Retinal pigment epithelial cell (primary cell): Measurements from ENCODE around the gene EXT2.

Experiments used
- DNase-seq: peaks from one replicate; pipeline ENCODE4 v3.0.0-alpha.2; 2010; ENCODE audit warnings: low read depth
- H3K4me3 ChIP-seq: 2 replicates; pipeline ENCODE4 v1.5.1; 2011; ENCODE audit warnings: mild to moderate bottlenecking, low read length, control low read depth, moderate library complexity
- TF ChIP-seq, protein P1 (sequence below): conservative IDR thresholded peaks from 2 replicates; pipeline ENCODE4 v1.5.1; 2011; ENCODE audit warnings: low read depth, low read length, control low read depth, inconsistent platforms

Gene EXT2

DNA sequence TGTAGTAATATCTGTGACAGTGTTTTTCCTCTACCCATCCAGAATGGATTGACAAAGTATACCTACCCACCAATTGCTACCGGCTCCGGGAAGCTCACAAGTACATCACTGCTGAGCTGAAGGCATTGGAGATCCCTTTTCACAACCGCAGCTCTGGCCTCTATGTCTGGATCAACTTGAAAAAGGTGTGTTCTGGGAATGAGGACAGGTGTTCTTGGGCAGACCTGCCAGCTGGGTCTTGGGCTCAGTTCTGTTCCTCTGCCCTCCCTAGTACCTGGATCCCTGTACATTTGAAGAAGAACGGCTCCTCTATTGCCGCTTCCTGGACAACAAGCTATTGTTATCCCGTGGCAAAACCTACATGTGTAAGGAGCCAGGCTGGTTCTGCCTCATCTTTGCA is 37.2 kb upstream of the EXT2 start:
- no peak for DNase-seq
- H3K4me3 ChIP-seq: no peak overlapping the region

DNA sequence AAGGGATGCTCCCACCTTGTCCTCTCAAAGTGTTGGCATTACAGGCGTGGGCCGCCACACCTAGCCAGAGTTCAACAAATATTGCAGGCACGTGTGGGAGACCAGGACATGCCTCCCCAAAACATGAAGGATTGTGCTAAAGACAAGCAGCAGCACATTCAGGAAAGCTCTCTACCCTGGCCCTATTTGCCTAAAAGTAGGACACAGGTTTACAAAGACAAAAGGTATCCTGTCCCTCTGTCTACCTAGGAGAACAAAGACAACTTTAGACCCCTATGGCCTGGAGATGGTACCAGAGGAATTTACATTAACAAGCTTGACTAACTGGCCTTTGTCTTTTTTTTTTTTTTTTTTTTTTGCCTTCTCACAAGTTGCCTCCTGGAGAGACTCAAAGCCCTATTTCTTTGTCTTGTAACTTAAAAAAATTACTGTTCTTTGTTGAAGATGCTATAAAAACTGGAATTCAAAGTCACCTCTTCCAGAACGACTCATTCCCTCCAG is 30.3 kb upstream of the EXT2 start:
- H3K4me3 ChIP-seq: no peak overlapping the region
- DNase-seq: no peak
- TF ChIP-seq, protein P1, sequence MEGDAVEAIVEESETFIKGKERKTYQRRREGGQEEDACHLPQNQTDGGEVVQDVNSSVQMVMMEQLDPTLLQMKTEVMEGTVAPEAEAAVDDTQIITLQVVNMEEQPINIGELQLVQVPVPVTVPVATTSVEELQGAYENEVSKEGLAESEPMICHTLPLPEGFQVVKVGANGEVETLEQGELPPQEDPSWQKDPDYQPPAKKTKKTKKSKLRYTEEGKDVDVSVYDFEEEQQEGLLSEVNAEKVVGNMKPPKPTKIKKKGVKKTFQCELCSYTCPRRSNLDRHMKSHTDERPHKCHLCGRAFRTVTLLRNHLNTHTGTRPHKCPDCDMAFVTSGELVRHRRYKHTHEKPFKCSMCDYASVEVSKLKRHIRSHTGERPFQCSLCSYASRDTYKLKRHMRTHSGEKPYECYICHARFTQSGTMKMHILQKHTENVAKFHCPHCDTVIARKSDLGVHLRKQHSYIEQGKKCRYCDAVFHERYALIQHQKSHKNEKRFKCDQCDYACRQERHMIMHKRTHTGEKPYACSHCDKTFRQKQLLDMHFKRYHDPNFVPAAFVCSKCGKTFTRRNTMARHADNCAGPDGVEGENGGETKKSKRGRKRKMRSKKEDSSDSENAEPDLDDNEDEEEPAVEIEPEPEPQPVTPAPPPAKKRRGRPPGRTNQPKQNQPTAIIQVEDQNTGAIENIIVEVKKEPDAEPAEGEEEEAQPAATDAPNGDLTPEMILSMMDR: no peak

More for the DNA sequence above, 37.2 kb upstream of the EXT2 start:
- TF ChIP-seq, protein P1: no peak

DNA sequence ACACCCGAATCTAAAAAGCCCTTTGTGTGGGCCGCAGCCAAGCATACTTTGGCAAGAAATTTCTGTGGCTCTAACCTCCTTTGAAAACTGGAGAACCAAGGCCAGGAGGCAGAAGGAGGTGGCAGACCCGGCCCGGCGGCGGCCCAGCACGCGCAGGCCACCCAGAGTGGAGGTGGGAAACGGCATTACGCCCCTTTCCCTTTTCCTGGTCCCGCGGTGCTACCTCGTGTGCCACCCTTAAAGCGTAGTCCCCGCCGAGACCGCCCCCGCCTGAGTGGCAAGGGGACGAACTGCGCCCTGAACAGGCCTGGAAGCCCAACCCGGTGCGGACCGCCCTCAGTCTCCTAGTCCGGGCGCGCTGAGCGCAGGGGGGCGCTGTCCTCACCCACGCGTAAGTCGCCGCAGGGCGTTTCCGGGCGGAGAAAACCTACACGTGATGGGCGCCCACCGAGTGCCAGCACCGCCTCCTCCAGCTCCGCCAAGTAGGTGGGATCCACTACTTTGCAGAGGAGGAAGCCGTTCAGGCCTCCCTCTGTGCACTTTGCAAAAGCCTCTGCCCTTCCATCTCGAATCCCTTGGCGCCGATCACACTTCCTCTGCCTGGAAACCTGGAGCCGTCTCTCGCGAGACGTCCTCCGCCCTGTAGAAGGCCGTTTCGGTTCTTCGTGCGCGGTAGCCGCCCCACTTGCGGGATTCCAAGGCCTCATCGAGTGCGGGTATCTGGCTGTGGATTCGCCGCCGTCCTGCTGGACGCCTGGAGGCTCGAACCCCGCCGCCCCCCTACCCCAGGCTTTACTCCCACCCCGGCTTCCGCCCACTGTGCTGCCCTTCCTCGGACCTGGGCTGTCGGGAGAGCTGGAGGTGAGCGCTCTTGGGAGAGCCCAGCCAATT is 29.4 kb upstream of the EXT2 start, which contains the start of gene ACCS:
TSS of gene ACCS (plus strand) at position 430 of the 891 bp plus-strand sequence. CDS start 1,358 bp downstream, outside the sequence.
- TF ChIP-seq, protein P1: peak; percentile 72
- peak; percentile 76 for DNase-seq
- peak within 1 kb of the TSS; percentile 78 for H3K4me3 ChIP-seq

DNA sequence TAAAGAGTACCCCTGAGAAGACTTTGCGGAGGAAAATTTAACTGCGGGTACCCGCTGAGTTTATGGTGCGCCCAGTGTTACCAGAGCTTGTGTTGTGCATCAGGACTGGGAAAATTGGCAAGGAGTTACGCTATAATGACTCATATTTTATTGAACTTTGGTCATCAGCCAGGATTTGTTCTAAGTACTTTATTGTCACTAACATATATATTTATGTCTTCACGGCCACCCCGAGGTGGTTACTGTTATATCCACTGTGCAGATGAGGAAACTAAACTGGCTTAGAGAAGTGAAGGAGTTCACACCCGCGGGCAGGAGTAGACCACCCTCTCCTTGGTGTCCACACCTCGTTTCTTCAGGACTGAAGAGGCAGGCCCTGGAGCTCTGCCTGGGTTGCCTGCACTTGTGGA is 28.7 kb upstream of the EXT2 start:
- TF ChIP-seq, protein P1: no peak
- DNase-seq: peak; percentile 48
- peak overlapping the region; percentile 78 for H3K4me3 ChIP-seq

DNA sequence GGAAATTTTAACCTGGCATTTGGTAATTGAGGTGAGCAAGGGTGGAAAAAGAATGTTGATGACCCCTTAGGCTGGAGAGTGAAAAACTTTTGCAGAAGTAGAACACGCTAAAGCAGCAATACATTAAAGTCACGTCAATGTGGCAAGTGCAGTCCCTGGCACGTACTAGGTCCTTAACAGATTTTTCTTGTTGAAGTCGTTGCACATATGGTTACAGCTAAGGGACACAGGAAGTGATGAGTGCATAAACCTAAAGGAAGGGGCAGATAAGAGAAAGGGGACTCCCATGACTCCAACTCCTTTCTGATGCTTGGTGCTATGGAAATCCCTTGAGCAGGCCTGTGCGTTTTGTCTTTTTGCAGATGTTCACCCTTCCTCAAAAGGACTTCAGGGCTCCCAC is 28.2 kb upstream of the EXT2 start:
- TF ChIP-seq, protein P1: no peak
- no peak for DNase-seq
- H3K4me3 ChIP-seq: no peak overlapping the region

DNA sequence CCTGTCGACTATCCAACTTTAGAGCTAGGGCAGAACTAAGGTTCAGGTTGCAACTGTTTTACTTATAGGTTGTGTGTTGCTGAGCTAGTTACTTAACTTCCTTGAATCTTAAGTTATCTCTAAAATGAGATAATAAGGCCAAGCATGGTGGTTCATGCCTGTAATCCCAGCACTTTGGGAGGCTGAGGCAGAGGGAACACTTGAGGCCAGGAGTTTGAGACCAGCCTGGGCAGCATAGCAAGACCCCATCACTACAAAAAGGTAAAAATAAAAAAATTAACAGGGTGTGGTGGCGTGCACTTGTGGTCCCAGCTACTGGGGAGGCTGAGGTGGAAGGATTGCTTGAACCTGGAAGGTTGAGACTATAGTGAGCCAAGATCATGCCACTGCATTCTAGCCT is 27.3 kb upstream of the EXT2 start:
- DNase-seq: no peak
- no peak overlapping the region for H3K4me3 ChIP-seq
- TF ChIP-seq, protein P1: no peak

DNA sequence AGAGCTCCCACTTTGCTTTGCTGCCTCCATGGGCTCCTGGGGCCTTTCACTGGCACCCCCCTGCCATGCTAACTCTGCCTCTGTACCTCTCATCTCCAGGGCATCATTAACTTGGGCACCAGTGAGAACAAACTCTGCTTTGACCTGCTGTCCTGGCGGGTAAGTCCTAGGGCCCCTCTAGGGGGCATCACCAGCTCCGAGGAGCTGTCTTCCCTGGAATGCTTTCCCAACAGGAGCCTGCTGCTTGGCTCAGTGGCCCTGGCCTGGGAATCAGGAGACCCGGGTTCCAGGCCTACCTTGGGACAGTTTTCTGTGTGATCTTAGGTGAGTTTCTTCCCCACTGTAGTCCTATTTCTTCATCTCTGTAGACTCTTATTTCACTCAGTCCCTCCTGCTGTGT is 24.3 kb upstream of the EXT2 start:
- TF ChIP-seq, protein P1: no peak

More for the DNA sequence above, 24.3 kb upstream of the EXT2 start:
- no peak for DNase-seq
- H3K4me3 ChIP-seq: no peak overlapping the region
